GM18511 (cell line): ENCODE measurements around the gene CGRRF1.

ENCODE experiments used
- ATAC-seq: cut with Tn5 transposase; IDR thresholded peaks from one replicate; pipeline ENCODE4 v1.9.1; 2021; ENCODE audit warnings: mild to moderate bottlenecking, moderate library complexity; ENCODE audit not compliant: unreplicated experiment

Gene CGRRF1

GRCh38 chr14:54570631-54571415, 61.1 kb downstream of the CGRRF1 start:
- no peak for ATAC-seq

GRCh38 chr14:54572316-54572715, 62.6 kb downstream of the CGRRF1 start:
- no peak for ATAC-seq

GRCh38 chr14:54574528-54574927, 64.8 kb downstream of the CGRRF1 start:
- ATAC-seq = no peak

GRCh38 chr14:54577494-54577893, 67.8 kb downstream of the CGRRF1 start:
- no peak for ATAC-seq

- no peak for ATAC-seq
Observed at GRCh38 chr14:54577977-54578376, 68.3 kb downstream of the CGRRF1 start.

- no peak for ATAC-seq
Observed at GRCh38 chr14:54579621-54580020, 69.9 kb downstream of the CGRRF1 start.

- ATAC-seq = no peak
Observed at GRCh38 chr14:54580933-54581332, 71.2 kb downstream of the CGRRF1 start.

- no peak for ATAC-seq
Observed at GRCh38 chr14:54582334-54582733, 72.6 kb downstream of the CGRRF1 start.

GRCh38 chr14:54584097-54584496, 74.4 kb downstream of the CGRRF1 start:
- ATAC-seq = no peak

- no peak for ATAC-seq
Observed at GRCh38 chr14:54585214-54585613, 75.5 kb downstream of the CGRRF1 start.
